GM19351 (cell line): ENCODE data around the gene ADGRV1.
"Not testable (repeated sequence)": the region's sequence is repeated elsewhere in the genome, so short reads cannot be mapped to it uniquely, and the experiment has no call there.

Experiments
- ATAC-seq: cut with Tn5 transposase; IDR thresholded peaks from one replicate; pipeline ENCODE4 v1.9.1; 2021; ENCODE audit warnings: mild to moderate bottlenecking, moderate library complexity; ENCODE audit not compliant: unreplicated experiment

Gene ADGRV1

GRCh38 chr5:90703932-90704331 is 145.3 kb downstream of the ADGRV1 start:
- no peak for ATAC-seq

- no peak for ATAC-seq
Measured at GRCh38 chr5:90707698-90708097, 149.1 kb downstream of the ADGRV1 start.

- ATAC-seq: peak; percentile 82
Measured at GRCh38 chr5:90709323-90710155, 150.9 kb downstream of the ADGRV1 start.

- ATAC-seq: no peak
Measured at GRCh38 chr5:90718387-90718786, 159.8 kb downstream of the ADGRV1 start.

GRCh38 chr5:90739567-90739966 is 181.0 kb downstream of the ADGRV1 start:
- ATAC-seq: no peak

- no peak for ATAC-seq
Measured at GRCh38 chr5:90740244-90740799, 181.7 kb downstream of the ADGRV1 start.

- no peak for ATAC-seq
Measured at GRCh38 chr5:90741022-90741564, 182.5 kb downstream of the ADGRV1 start.

- no peak for ATAC-seq
Measured at GRCh38 chr5:90746119-90746518, 187.5 kb downstream of the ADGRV1 start.

GRCh38 chr5:90747175-90747574 is 188.6 kb downstream of the ADGRV1 start:
- no peak for ATAC-seq

- no peak for ATAC-seq
Measured at GRCh38 chr5:90747693-90748092, 189.1 kb downstream of the ADGRV1 start.

GRCh38 chr5:90759119-90759518 is 200.5 kb downstream of the ADGRV1 start:
- ATAC-seq: no peak

- ATAC-seq: no peak
Measured at GRCh38 chr5:90767710-90768109, 209.1 kb downstream of the ADGRV1 start.

- ATAC-seq: not testable (repeated sequence)
Measured at GRCh38 chr5:90770006-90770541, 211.5 kb downstream of the ADGRV1 start.

GRCh38 chr5:90777959-90778358 is 219.4 kb downstream of the ADGRV1 start:
- no peak for ATAC-seq

- peak; percentile 95 for ATAC-seq
Measured at GRCh38 chr5:90783460-90784333, 225.1 kb downstream of the ADGRV1 start.

- ATAC-seq: no peak
Measured at GRCh38 chr5:90786756-90787155, 228.2 kb downstream of the ADGRV1 start.

- ATAC-seq: no peak
Measured at GRCh38 chr5:90792725-90793124, 234.1 kb downstream of the ADGRV1 start.

GRCh38 chr5:90793183-90793582 is 234.6 kb downstream of the ADGRV1 start:
- no peak for ATAC-seq

- not testable (repeated sequence) for ATAC-seq
Measured at GRCh38 chr5:90796919-90797318, 238.3 kb downstream of the ADGRV1 start.

- ATAC-seq: not testable (repeated sequence)
Measured at GRCh38 chr5:90800082-90800481, 241.5 kb downstream of the ADGRV1 start.

GRCh38 chr5:90800515-90800914 is 241.9 kb downstream of the ADGRV1 start:
- ATAC-seq: not testable (repeated sequence)
